ENCODE data around the gene ATG2B.

GRCh38 chr14:96274543-96274942 is 88.6 kb downstream of the ATG2B start:
- no peak for TF ChIP-seq CTCF (IDR thresholded peaks at IDR 0.05)
- TF ChIP-seq POLR2A (IDR thresholded peaks at IDR 0.05): no peak

Data from thyroid gland (tissue), 4 donors.